G401.6 (cell line): ENCODE results near the gene ADAM17.
"Not testable (repeated sequence)": the region's sequence is repeated elsewhere in the genome, so short reads cannot be mapped to it uniquely, and the experiment has no call there.

Source experiments
- FAIRE-seq: peaks from 2 replicates; lab custom pipeline; 2012; peaks lifted over from hg19 to GRCh38; lab: Jason Lieb, UNC

Gene ADAM17

DNA sequence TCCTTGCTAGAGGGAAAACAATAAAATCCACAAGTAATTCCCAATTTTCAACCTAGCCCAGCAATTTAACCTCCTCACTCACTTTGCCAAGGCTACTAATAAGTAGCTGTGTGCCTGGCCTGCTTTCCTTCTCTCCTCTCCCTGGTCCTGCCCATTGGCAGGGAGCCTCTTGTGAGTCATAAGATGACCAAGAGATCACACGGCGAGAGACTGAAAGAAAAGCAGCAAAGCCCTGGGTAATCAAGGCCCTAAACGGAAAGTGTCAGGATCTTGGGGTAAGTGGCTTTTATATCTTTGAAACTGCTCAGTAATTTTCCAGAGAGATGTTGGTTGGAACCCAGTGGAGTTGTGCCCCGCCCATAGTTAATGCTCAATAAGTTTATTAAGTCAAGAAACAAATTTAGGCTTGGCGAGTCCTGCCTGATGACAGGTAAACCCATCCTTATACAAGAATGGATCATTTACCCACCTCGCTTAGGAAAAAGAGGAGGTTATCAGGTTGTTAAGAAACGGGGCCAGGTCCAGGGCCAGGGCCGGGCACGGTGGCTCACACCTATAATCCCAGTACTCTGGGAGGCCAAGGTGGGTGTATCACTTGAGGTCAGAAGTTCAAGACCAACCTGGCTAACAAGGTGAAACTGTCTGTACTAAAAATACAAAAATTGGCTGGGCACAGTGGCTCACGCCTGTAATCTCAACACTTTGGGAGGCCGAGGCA, 10.0 kb upstream of the ADAM17 start:
- FAIRE-seq: no peak

GRCh38 chr2:9560628-9561027, 5.0 kb upstream of the ADAM17 start:
- FAIRE-seq: no peak

DNA sequence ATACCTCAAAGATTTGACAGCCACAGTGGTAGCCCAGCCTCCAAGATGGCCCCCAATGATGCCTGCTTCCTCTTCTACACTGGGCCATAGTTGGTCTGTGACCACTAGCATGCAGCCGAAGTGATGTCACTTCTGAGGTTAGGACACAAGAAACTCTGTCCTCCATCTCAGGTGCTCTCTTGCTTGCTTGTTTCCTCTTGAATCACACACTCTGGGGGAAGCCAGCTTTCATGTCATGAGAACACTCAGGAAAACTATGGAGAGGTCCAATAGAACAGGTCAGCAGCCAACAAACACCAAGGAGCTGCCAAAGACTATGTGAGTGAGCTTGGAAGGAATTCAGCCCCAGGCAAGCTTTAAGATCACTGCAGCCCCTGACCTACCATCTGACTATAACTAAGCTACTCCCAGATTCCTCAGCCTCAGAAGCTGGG, 3.3 kb upstream of the ADAM17 start:
- FAIRE-seq: no peak

- no peak for FAIRE-seq
Measured at GRCh38 chr2:9556121-9556743, 602 bp upstream of the ADAM17 start.

DNA sequence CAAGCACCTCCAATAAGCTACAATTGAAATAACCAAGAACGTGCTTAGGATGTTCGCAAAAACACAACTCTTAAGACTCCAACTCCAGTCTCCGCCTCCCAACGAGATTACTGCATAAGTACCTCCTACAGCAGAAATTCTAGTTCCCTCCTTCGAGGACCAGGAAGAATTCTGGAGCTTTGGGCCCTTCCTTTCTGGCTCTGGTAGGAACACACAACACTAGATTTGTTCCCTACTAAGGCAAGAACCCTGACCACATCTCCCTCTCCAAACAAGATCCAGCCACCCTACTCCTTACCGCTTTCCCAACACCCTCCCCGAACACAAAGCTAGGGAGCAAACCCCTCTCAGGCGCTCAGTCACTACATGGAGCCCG, 721 bp downstream of the ADAM17 start:
- no peak for FAIRE-seq

DNA sequence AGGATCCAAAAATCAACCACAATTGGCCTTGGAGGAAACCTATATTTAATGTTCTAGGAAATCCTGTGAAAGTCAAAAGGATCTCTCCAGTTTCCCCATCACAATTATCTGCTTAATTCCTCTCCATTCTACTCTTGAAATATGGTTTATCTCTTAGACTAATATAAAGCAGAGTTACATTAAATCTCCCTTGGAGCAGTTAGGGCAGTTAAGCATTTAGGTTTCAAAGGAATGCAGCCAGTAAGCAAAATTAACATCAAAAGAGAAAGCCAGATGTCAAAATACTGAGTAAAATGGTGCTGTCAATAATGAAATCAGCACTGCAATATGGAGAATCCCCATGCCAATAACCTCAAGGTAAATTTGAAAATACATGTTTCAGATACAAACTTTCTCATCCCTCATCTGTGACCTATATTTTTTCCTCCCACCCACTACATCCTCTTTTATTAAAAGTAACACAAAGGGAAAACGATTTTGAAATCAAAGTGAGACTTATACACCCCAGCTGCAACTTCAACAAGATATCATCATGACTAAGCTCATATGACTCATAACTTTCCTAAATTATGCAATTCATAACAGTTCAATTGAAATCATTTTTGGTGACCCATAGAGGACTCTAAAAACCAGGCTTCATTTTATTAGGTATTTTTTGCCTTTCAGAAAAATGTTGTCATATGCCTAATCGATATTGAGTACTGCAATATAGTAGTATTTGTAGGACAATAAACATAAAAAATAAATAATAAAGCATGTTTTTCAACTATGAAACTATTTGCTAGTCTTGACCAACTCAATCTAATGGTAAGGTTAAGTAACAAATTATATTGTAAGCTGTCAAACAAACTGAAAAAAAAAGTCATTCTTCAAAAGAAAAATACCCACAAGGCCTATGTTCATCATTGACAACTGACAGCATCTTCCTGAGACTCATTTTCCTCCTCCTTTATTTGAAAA, 3.1 kb downstream of the ADAM17 start:
- FAIRE-seq: no peak

- FAIRE-seq: not testable (repeated sequence)
Measured at GRCh38 chr2:9550859-9551391, 4.7 kb downstream of the ADAM17 start.

GRCh38 chr2:9549420-9549819, 6.2 kb downstream of the ADAM17 start:
- FAIRE-seq: no peak

DNA sequence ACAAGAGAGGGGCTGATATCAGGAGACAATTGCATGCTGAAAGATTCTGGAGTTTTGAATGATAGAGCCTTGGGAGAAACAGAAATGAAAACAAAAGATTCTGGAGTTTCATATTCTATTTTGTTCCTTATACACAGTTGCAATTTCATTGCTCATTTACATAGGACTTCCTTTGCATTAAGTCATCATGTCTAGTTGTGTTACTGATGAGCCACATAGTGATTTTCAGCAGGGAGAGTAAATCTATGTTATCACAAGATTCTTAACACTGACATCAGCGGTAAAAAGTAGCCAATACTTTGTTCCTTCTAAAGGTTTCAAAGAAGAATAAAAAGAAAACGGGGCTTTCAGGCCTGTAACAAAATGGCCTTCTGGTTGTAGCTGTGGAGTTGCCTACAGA, 7.1 kb downstream of the ADAM17 start:
- FAIRE-seq: no peak

DNA sequence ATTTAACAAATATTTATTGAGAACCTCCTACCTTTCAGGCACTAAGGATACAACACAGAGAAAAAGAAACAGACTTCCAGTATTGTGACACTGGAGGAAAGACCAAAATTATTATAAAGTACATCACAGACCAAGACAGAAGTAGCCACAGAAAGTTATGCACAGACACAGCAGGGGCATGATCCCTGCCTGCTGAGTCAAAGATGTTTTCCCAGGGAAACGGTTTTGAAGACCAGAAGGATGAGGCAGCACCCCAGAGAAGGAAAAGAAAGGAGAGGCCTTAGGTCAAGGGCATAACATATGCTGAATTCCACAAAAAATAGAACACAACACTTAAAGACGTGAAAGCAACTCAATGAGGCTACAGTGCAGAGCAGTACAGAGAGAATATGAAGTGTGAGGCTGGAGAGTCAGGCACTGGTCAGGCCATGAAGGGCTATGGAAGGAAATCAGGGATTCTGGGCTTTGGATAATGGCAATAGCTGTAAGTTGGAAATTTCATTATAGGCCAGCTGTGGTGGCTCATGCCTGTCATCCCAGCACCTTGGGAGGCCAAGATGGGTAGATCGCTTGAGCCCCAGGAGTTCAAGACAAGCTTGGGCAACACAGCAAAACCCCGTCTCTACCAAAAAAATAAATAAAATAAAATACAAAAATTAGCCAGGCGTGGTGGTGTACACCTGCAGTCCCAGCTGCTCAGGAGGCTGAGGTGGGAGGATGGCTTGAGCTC, 8.2 kb downstream of the ADAM17 start:
- no peak for FAIRE-seq

GRCh38 chr2:9545502-9545901, 10.1 kb downstream of the ADAM17 start:
- FAIRE-seq: no peak

GRCh38 chr2:9543557-9543956, 12.1 kb downstream of the ADAM17 start:
- no peak for FAIRE-seq

- no peak for FAIRE-seq
Measured at GRCh38 chr2:9539531-9539930, 16.1 kb downstream of the ADAM17 start.

DNA sequence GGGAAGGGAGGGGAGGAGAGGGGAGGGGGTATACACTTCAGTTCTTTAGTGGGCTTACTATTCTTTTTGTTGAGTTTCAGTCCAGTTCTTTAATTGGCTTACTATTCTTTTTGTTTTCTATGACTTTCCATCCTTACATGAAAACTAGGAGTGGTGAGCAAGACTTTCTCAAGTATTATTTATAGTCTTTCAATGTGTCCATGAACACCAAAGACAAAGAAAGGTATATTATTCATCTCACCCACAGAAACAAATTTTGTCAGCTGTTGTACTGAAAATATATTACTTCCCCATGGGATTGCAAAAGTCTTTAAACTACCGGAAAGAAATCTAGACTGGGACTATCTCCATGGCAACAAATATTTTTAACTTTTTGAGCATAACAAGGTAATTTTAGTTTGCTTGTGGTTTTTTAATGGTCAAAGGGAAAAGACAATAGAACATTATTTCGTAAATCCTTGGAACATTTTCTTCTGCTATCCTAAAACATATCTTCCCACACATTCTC, 17.6 kb downstream of the ADAM17 start:
- no peak for FAIRE-seq

DNA sequence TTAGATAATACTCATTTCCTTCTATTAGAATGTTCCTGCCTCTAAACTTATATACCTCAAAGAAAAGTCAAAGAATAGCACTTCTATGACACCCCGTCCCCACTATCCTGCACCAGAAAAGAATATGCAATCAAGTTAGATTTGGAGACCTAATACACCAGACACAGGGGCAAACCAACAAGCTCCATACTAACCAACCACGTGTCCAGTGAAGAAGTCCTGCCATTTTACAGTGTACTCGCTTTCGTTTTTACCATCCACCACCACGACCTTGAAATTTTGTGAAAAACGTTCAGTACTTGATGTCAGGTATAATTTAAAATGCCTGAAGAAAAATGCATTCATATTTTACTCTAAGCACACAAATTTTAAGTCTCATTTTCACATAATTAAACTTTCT, 19.1 kb downstream of the ADAM17 start:
- no peak for FAIRE-seq

DNA sequence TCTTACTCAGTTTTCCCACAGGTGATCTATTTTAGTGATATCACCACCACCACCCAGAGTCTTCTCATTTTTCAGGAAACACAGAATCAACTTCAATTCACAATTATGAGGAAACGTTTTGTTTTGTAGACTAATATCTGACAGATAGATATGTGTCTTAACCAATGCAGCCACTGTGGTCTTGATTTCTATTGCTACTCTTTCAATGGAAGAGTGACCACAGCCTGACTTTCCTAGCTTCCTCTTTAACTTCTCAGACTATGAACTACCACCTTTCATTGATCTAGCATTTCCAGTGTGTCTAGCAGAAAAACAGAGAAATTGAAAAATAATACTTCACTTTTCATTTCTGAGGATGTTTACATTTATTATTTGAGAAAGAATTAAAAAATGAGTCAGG, 20.5 kb downstream of the ADAM17 start:
- FAIRE-seq: no peak

DNA sequence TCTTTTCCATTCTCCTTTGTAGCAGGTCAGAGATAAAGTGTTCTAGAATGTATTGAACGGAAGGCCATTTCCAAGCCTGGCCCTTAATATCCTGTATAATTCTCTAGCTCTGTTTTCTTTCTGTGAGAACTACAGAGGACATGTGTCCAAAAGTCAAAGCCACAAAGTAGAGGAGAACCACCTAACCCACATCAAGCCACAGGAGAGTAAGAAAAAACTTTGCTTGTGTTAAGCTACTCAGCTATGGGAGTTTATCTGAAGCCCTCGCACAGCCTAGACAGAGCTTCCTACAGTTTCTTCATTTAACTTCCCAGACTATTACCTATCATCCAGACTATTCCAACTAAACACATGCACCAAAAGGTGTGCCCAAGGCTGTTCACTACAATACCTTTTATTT, 22.0 kb downstream of the ADAM17 start:
- no peak for FAIRE-seq

GRCh38 chr2:9532421-9532820, 23.2 kb downstream of the ADAM17 start:
- no peak for FAIRE-seq

DNA sequence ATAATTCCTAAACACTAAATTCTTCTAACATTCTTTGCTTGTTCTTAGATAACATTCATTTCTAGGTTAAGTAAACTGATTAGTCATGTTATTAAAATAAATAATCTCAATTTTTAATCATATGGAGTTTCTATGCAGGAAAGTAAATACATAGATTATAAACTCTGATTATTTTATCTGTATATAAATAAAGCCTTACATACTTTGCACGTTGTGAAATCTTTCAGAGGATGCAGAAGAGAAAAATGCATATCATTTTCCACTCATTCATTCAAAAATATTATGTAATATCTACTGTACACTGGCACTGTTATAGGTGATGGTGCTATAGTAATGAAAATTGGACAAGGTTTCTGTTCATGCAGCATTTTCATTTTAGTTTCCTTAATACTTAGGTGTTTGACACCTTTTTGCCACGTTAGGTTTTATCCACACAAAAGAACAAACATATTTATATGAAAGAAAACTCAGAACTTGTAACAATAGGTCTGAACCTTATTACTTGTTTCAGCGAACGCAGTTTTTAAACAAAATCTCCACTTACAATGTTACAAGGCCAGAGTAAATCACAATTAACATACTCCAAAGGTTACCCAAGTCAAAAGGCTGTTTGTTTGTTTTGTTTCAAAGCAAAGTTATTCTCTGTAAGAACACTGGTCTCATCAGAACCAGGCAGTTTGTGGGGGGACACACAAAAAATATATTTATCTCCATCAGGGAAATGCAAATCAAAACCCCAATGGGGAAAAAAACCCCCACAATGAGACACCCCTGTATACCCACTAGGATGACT, 27.4 kb downstream of the ADAM17 start:
- no peak for FAIRE-seq

DNA sequence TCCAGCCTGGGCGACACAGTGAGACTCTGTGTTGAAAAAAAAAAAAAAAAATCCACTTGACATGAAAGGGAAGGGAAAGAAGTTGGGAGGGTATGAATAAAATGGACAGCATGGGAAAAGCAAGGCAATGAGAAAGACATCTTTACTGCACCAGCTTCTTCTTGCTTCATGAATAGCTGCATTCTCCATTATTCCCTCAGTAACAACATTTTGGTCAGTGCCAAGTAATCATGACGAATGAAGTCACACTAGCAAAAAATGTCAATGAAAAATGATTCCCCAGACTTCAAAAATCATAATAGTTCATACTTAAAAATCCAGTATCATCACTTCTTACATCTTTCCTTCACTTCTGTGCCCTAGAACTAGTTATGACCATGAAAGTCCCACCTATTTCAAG, 30.4 kb downstream of the ADAM17 start:
- FAIRE-seq: no peak

DNA sequence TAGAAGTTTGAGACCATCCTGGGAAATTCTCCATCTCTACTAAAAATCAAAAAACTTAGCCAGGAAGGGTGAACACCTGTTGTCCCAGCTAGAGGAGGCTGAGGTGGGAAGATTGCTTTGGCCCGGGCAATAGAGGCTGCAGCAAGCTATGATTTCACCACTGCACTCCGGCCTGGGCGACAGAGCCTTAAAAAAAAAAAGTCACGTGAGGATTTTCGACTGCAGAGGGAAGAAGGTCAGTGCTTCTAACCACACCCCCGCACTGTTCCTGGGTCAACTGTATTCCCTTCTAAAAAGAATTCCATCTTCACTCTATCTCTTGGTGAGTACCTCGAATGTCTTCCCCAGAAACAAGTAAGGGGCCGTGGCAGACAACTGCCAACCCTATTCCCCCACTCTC, 31.3 kb downstream of the ADAM17 start:
- FAIRE-seq: no peak
